Stomach (tissue), 9 donors: ENCODE measurements around the gene SCN4A. TPM values are rescaled to one million over a fixed set of nuclear protein-coding genes. Genes with fewer than 3 reads are reported as not detected.
"Not testable (repeated sequence)": the region's sequence is repeated elsewhere in the genome, so short reads cannot be mapped to it uniquely, and the experiment has no call there.

Experiments used
- DNase-seq, 2 donors: peaks; one replicate each; pipeline versions ENCODE4 v3.0.0 to v3.0.0-alpha.2; 2013 to 2019
- H3K27ac ChIP-seq, 5 donors: fragments of 200-600 bp in 4 of 5; sonication (generic) in 4 of 5; one replicate each; pipeline ENCODE4 v1.5.1; 2013 to 2019; ENCODE audit warnings: mild to moderate bottlenecking in 1 of 5, moderate library complexity in 1 of 5
- H3K27me3 ChIP-seq, 3 donors: fragments of 200-600 bp; sonication (generic); one replicate each; pipeline ENCODE4 v1.5.1; 2017 to 2019; ENCODE audit warnings: mixed run types in 1 of 3
- H3K36me3 ChIP-seq, 4 donors: fragments of 200-600 bp; sonication (generic); 1 replicate in 3 of 4; 2 replicates in 1 of 4; pipeline ENCODE4 v1.5.1; 2016 to 2019
- H3K4me1 ChIP-seq, 4 donors: fragments of 200-600 bp; sonication (generic); one replicate each; pipeline ENCODE4 v1.5.1; 2016 to 2019
- H3K4me3 ChIP-seq, 4 donors: fragments of 200-600 bp; sonication (generic) in 3 of 4; one replicate each; pipeline ENCODE4 v1.5.1; 2016 to 2019; ENCODE audit warnings: mild to moderate bottlenecking in 1 of 4
- H3K9me3 ChIP-seq, 4 donors: fragments of 200-600 bp; sonication (generic); one replicate each; pipeline ENCODE4 v1.5.1; 2016 to 2019
- EP300 ChIP-seq: sonication (generic); formaldehyde crosslinking; IDR thresholded peaks from one replicate; pipeline ENCODE4 v1.6.1; 2017; ENCODE audit warnings: antibody characterized with exemption
- POLR2A ChIP-seq, 4 donors: fragments of 450-650 bp; IDR thresholded peaks; one replicate each; pipeline ENCODE4 v1.6.1; 2016; ENCODE audit warnings: antibody characterized with exemption in 4 of 4, control low read depth in 2 of 4, mild to moderate bottlenecking in 1 of 4, moderate library complexity in 1 of 4
- POLR2AphosphoS5 ChIP-seq, 3 donors: sonication (generic); formaldehyde crosslinking; IDR thresholded peaks; one replicate each; pipeline ENCODE4 v1.6.1; 2016; ENCODE audit warnings: antibody characterized with exemption in 3 of 3
- WGBS, 5 donors: extraction: QIAGEN DNeasy Blood & Tissue Kit in 3 of 5; methylation state at CpG; one replicate each; pipeline versions ENCODE4 v1.1.5 to v1.1.7; 2013 to 2018; 5-methylcytosine and 5-hydroxymethylcytosine counted together
- intact Hi-C: fragments of 100-400 bp; cut with DNase I; formaldehyde crosslinking; loops from one replicate; pipeline ENCODE4 v1.15.1; 2023; ENCODE audit warnings: low total_unique reads
- polyA plus RNA-seq, 3 donors: library from polyadenylated mRNA; stranded (reverse); fragments of 200-250 nt; gene quantifications; one replicate each; pipeline ENCODE4 v1.2.3, GENCODE V29; 2013
- total RNA-seq, 5 donors: library from RNA; depleted of rRNA; stranded (reverse); fragments of >200 nt; gene quantifications; one replicate each; pipeline versions ENCODE4 v1.1.0 to v1.2.3, GENCODE V29; 2014 to 2016
- TF ChIP-seq, protein P1 (sequence below), 7 experiments: fragments of 450-650 bp in 4 of 7; fragments of 200-600 bp in 3 of 7; sonication (generic) in 3 of 7; IDR thresholded peaks; one replicate each; pipeline ENCODE4 v1.5.1; 2016 to 2019; ENCODE audit warnings: antibody characterized with exemption in 7 of 7, control low read depth in 2 of 7, mild to moderate bottlenecking in 1 of 7
- donor health status: healthy with polysubstance abuse.
- donor health status: Bipolar disorder and iron deficiency.
- donor health status: healthy.

SCN4A gene
- total and polyA plus RNA-seq, 8 donors, result 0.05 to 2.7 (median 0.74) TPM; not detected in 2

DNA sequence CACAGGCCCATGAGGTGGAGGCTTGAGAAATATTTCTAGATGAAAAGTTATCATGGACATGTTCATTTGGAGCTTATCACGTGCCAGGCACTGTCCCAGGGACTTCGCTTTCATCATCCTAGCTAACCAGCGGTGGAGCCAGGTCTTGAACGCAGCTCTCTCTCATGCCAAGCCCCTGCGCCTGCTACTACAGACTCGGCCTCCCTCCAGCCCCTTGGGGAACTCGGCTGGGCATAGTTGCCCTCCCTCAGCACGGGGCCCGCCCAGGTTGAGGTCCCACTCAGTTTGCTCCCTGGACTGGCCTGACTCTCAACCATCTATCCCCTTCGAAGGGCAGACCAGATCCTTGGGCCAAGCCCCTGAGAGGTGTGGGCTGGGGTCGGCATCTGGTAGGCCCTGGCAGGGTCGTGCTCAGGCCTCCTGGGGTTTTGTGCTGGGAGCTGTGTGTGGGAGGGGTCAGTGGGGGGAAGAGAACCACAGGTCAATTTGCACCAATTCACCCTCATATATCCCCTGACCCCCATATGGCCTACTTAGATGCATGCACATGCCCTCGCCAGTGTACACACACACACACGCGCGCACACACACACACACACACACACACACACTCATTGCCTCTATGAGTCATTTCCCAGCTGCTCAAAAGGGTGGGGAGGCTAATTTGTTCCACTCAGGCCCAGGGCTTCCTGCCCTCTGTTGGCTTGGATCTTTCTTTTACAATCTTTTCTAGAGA is 12.1 kb upstream of the SCN4A start:
- DNase-seq, result peak; percentile 30 to 87
- intact Hi-C loops, result no loop called here
- peaks cover 0 to 10% (median 5%) of the 10 kb centered on the region in 4 donors for H3K9me3 ChIP-seq
- WGBS, 5 donors, result 63 to 79% (median 72%) methylated on average over 14 to 16 of the region's 16 CpGs
- H3K27ac ChIP-seq, result peak overlapping the region in 4 of 5 donors; percentile 15 to 73 (median 54)
- no peak overlapping the region for H3K4me3 ChIP-seq
- peaks cover 0 to 19% (median 0%) of the 10 kb centered on the region in 3 donors for H3K27me3 ChIP-seq
- peaks cover 6 to 30% (median 19%) of the 10 kb centered on the region in 4 donors for H3K4me1 ChIP-seq
- no peaks in the 10 kb centered on the region for H3K36me3 ChIP-seq
- TF ChIP-seq EP300 (no peak), POLR2A (IDR thresholded peaks at IDR 0.05) (no peak), POLR2AphosphoS5 (IDR thresholded peaks at IDR 0.05) (peak in 2 of 3 donors; percentile 25 to 35)
- TF ChIP-seq, protein P1, sequence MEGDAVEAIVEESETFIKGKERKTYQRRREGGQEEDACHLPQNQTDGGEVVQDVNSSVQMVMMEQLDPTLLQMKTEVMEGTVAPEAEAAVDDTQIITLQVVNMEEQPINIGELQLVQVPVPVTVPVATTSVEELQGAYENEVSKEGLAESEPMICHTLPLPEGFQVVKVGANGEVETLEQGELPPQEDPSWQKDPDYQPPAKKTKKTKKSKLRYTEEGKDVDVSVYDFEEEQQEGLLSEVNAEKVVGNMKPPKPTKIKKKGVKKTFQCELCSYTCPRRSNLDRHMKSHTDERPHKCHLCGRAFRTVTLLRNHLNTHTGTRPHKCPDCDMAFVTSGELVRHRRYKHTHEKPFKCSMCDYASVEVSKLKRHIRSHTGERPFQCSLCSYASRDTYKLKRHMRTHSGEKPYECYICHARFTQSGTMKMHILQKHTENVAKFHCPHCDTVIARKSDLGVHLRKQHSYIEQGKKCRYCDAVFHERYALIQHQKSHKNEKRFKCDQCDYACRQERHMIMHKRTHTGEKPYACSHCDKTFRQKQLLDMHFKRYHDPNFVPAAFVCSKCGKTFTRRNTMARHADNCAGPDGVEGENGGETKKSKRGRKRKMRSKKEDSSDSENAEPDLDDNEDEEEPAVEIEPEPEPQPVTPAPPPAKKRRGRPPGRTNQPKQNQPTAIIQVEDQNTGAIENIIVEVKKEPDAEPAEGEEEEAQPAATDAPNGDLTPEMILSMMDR (IDR thresholded peaks at IDR 0.05), result no peak

DNA sequence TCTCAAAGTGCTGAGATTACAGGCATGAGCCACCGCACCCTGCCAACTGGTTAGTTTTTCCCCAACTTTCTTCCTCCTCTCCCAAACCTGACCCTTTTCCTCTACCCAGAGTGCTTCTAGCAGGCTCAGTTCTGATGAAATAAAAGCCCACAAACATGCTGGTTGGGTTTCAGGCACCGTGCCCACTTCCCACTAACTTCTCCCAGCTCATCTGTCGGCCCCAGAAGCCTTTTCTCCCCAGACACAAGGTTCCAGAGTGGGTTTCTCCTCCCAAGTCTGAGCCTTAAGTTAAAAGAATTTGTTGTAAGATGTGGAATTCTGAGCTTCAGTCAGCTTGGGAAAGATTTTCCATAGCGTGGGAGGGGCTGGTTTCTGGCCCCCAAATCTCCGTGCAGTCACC is 11.5 kb upstream of the SCN4A start:
- no peak for DNase-seq
- intact Hi-C loops, result no loop called here
- H3K4me1 ChIP-seq, result peaks cover 6 to 30% (median 19%) of the 10 kb centered on the region in 4 donors
- no peak overlapping the region for H3K4me3 ChIP-seq
- WGBS, 5 donors, result 63 to 75% (median 71%) methylated on average over 5 of the region's 5 CpGs
- H3K36me3 ChIP-seq, result no peaks in the 10 kb centered on the region
- peaks cover 0 to 10% (median 5%) of the 10 kb centered on the region in 4 donors for H3K9me3 ChIP-seq
- peaks cover 0 to 13% (median 0%) of the 10 kb centered on the region in 3 donors for H3K27me3 ChIP-seq
- TF ChIP-seq POLR2AphosphoS5 (IDR thresholded peaks at IDR 0.05) (no peak), EP300 (no peak), POLR2A (IDR thresholded peaks at IDR 0.05) (no peak)
- TF ChIP-seq, protein P1 (IDR thresholded peaks at IDR 0.05), result no peak
- peak overlapping the region in 4 of 5 donors; percentile 15 to 71 (median 54) for H3K27ac ChIP-seq

DNA sequence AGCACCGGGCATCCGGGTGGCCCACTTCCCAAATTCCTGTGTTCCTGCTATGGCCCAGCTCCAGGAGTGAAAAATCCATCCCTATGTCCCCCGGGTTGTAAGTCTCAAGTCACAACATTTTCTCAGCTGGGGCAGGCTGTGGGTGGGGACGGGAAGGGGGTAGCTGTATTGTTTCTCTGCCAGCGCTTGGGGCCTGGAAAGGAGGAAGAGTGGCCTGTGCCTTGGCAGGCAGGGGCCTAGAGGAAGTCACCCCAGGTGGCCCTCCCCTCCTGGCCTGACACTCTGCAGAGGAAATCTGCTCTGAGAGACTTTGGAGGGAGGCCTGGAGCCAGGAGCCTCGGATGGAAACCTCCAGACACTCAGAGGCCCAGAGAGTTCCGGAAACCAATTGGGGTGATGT is 10.6 kb upstream of the SCN4A start:
- H3K36me3 ChIP-seq, result no peaks in the 10 kb centered on the region
- intact Hi-C loops, result no loop called here
- no peak for DNase-seq
- TF ChIP-seq, protein P1 (IDR thresholded peaks at IDR 0.05), result no peak
- no peak for TF ChIP-seq POLR2A (IDR thresholded peaks at IDR 0.05)
- TF ChIP-seq EP300, result no peak
- no peak for TF ChIP-seq POLR2AphosphoS5 (IDR thresholded peaks at IDR 0.05)
- peaks cover 0 to 4% (median 0%) of the 10 kb centered on the region in 3 donors for H3K27me3 ChIP-seq
- WGBS, 5 donors, result 31 to 75% (median 68%) methylated on average over 6 to 7 of the region's 7 CpGs
- H3K9me3 ChIP-seq, result peaks cover 0 to 10% (median 5%) of the 10 kb centered on the region in 4 donors
- no peak overlapping the region for H3K4me3 ChIP-seq
- peak overlapping the region in 3 of 5 donors; percentile 10 to 71 (median 66) for H3K27ac ChIP-seq
- H3K4me1 ChIP-seq, result peaks cover 0 to 24% (median 14%) of the 10 kb centered on the region in 4 donors

DNA sequence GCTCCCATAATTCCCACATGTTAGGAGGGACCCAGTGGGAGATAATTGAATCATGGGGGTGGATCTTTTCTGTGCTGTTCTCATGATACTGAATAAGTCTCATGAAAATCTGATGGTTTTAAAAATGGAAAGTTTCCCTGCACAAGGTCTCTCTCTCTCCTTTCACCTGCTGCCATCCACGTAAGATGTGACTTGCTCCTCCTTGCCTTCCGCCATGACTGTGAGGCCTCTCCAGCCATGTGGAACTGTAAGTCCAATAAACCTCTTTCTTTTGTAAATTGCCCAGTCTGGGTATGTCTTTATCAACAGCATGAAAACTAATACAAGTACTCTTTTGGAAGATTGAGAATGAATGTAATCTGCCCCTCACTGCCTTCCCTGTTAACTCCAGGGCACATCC is 9.9 kb upstream of the SCN4A start:
- H3K36me3 ChIP-seq, H3K27me3 ChIP-seq, H3K4me3 ChIP-seq, H3K9me3 ChIP-seq, intact Hi-C loops, DNase-seq: not testable (repeated sequence)
- Histone ChIP-seq H3K27ac (peak overlapping the region in 1 of 5 donors; percentile 71), H3K4me1 (peaks cover 0 to 23% (median 12%) of the 10 kb centered on the region in 4 donors)
- 89 to 100% (median 93%) methylated on average over 2 of the region's 2 CpGs for WGBS, 5 donors
